ENCODE measurements around the gene MAP4K2. TPM values are rescaled to one million over a fixed set of nuclear protein-coding genes. Genes with fewer than 3 reads are reported as not detected.

The MAP4K2 gene
- total RNA-seq, 4 donors from 2014 or later: 35.5 to 77.8 (median 37.5) TPM

DNA sequence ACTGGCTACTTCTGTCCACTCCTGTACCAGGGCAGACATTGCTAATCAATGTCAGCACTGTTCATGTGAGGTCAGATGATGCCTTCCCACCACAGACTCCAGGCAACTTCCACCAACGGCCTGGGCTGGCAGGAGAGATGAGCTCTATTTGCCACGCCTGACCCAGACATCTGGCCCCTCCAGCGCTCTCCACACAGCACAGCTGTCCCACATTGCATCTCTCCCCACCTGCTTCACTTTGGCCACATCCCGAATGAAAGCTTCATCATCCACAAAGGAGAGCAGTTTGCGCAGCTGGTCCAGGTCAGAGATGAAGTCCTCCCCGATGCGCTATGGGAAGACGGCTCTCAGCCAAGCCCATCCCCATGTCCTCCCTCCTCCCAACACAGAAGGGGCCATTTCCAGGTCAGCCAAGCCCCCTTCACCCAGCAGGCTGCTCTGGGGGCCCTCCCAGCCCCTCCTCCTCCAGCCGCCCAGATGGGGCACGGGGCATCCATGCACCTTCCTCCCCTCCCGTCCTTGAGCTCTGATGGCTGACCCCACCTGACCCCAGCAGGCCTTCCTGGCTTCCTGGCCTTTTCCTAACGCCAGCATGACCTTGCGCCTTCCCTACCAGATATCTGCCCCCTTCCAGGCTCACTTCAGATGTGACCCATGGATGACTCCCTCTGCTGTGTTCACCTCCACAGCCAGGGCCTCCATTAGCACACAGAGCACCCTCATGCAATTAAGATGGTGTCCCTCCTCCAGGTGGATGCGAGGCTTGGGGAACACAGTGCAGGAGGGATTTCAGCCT is 50.6 kb downstream of the MAP4K2 start:
- no peak overlapping the region for H3K27ac ChIP-seq
- H3K4me1 ChIP-seq: peaks cover 12 to 13% of the 10 kb centered on the region in 2 donors
- WGBS, 2 donors: 91 to 93% methylated on average over 13 to 14 of the region's 14 CpGs
- no peak for DNase-seq
- H3K27me3 ChIP-seq: no peaks in the 10 kb centered on the region
- no peak for TF ChIP-seq POLR2A (IDR thresholded peaks at IDR 0.05)
- TF ChIP-seq, protein P1, sequence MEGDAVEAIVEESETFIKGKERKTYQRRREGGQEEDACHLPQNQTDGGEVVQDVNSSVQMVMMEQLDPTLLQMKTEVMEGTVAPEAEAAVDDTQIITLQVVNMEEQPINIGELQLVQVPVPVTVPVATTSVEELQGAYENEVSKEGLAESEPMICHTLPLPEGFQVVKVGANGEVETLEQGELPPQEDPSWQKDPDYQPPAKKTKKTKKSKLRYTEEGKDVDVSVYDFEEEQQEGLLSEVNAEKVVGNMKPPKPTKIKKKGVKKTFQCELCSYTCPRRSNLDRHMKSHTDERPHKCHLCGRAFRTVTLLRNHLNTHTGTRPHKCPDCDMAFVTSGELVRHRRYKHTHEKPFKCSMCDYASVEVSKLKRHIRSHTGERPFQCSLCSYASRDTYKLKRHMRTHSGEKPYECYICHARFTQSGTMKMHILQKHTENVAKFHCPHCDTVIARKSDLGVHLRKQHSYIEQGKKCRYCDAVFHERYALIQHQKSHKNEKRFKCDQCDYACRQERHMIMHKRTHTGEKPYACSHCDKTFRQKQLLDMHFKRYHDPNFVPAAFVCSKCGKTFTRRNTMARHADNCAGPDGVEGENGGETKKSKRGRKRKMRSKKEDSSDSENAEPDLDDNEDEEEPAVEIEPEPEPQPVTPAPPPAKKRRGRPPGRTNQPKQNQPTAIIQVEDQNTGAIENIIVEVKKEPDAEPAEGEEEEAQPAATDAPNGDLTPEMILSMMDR (IDR thresholded peaks at IDR 0.05): no peak
- H3K4me3 ChIP-seq (replicated peaks in 1 of 3): no peak overlapping the region
- H3K9me3 ChIP-seq: no peaks in the 10 kb centered on the region
- intact Hi-C loops (cut with DNase I): no loop called here
- H3K36me3 ChIP-seq: no peaks in the 10 kb centered on the region

DNA sequence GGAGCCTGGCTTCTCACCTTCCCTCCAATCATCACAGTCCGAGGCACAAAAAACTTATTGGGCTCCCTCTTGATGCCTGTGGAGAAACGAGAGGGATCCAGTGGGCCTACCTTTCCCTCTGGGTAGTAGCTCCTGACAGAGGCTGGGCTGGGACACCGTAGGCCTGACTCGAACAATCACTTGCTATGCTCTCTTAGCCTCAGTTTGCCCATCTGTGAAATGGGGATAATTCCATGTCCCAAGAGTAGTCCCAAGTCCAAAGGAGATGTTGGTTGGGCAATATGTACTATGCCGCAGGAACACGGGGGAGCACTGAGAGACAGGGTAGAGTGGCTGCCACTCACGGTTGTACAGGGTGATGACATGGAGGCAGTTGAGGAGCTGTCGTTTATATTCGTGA is 51.4 kb downstream of the MAP4K2 start:
- DNase-seq: no peak
- no peak for TF ChIP-seq POLR2A (IDR thresholded peaks at IDR 0.05)
- TF ChIP-seq, protein P1 (IDR thresholded peaks at IDR 0.05): no peak
- Histone ChIP-seq H3K27me3 (no peaks in the 10 kb centered on the region), H3K9me3 (no peaks in the 10 kb centered on the region), H3K27ac (no peak overlapping the region), H3K36me3 (no peaks in the 10 kb centered on the region), H3K4me3 (replicated peaks in 1 of 3) (no peak overlapping the region), H3K4me1 (peaks cover 12 to 18% of the 10 kb centered on the region in 2 donors)
- intact Hi-C loops (cut with DNase I): no loop called here
- WGBS, 2 donors: 98% methylated on average over 7 to 9 of the region's 9 CpGs

DNA sequence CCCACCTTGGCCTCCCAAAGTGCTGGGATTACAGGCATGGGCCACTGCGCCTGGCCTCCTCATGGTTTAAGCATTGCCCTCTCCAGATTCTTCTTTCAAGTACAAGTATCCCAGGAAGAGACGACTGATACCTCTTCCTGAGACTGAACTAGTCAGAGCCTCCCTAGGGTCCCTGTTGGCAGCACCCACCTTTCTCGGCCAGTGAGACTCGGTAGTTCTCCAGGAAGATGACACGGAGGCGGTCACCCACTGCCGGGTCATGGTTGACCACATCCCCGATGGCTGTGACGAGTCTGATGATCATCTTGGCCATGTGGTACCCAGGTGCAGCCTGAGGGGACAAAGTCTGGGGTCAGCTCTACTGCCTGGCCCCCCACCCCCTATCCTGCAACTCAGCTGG is 51.9 kb downstream of the MAP4K2 start:
- TF ChIP-seq POLR2A (IDR thresholded peaks at IDR 0.05): no peak
- TF ChIP-seq, protein P1 (IDR thresholded peaks at IDR 0.05): no peak
- Histone ChIP-seq H3K9me3 (no peaks in the 10 kb centered on the region), H3K27me3 (no peaks in the 10 kb centered on the region), H3K27ac (no peak overlapping the region), H3K4me1 (peaks cover 8 to 18% of the 10 kb centered on the region in 2 donors), H3K36me3 (no peaks in the 10 kb centered on the region), H3K4me3 (replicated peaks in 1 of 3) (no peak overlapping the region)
- 94 to 95% methylated on average over 7 to 9 of the region's 9 CpGs for WGBS, 2 donors
- DNase-seq: no peak
- intact Hi-C loops (cut with DNase I): no loop called here

DNA sequence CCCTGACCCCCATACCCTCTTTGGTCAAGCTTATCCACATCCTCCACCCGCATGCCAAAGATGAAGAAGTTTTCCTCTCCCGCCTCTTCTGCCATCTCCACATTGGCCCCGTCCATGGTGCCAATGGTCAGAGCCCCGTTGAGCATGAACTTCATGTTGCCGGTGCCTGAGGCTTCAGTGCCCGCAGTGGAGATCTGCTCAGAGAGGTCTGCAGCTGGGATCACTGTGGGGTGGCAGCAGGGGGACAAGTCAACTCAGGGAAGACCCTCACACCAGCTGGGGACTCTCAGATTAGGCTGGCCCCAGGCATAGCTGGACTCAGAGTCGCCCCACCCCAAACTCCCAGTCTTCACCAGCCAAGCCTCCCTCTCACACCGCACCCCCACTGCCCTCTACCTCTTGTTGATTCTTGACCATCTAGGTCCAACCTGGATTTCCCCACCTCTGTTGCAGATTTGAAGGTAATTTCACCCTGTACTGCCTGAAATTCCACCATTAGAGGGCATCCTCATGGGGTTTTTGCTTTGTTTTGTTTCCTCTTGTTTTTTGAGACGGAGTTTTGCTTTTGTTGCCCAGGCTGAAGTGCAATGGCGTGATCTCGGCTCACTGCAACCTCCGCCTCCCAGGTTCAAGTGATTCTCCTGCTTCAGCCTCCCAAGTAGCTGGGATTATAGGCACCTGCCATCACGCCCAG is 52.5 kb downstream of the MAP4K2 start:
- H3K27me3 ChIP-seq: peaks cover 6% of the 10 kb centered on the region
- no peak for TF ChIP-seq POLR2A (IDR thresholded peaks at IDR 0.05)
- TF ChIP-seq, protein P1 (IDR thresholded peaks at IDR 0.05): no peak
- no peak overlapping the region for H3K27ac ChIP-seq
- H3K4me3 ChIP-seq (replicated peaks in 1 of 3): no peak overlapping the region
- WGBS, 2 donors: 90 to 95% methylated on average over 12 to 13 of the region's 13 CpGs
- peaks cover 7 to 20% of the 10 kb centered on the region in 2 donors for H3K4me1 ChIP-seq
- no peaks in the 10 kb centered on the region for H3K9me3 ChIP-seq
- no peaks in the 10 kb centered on the region for H3K36me3 ChIP-seq
- no peak for DNase-seq
- intact Hi-C loops (cut with DNase I): no loop called here
